Neural cell (in vitro differentiated cells): ENCODE measurements around the gene GNLY. TPM values are rescaled to one million over a fixed set of nuclear protein-coding genes. Genes with fewer than 3 reads are reported as not detected.
"Not testable (repeated sequence)": the region's sequence is repeated elsewhere in the genome, so short reads cannot be mapped to it uniquely, and the experiment has no call there.

Source experiments
- H2AFZ ChIP-seq: fragments of 200-600, 300-800 bp; sonication (generic), shearing (Covaris generic); 2 replicates; pipeline ENCODE4 v1.6.0; 2014; ENCODE audit warnings: low read depth, mild to moderate bottlenecking, antibody characterized with exemption, low read length, moderate library complexity
- H3F3A ChIP-seq: fragments of 200-600 bp; shearing (Covaris generic); 2 replicates; pipeline ENCODE4 v1.6.1; 2016; ENCODE audit warnings: mild to moderate bottlenecking, moderate library complexity, mixed read lengths, antibody characterized with exemption, low read length; ENCODE audit not compliant: insufficient read depth, poor library complexity, severe bottlenecking
- H3K27ac ChIP-seq: fragments of 200-600, 300-800 bp; sonication (generic), shearing (Covaris generic); 2 replicates; pipeline ENCODE4 v1.5.1; 2014; ENCODE audit warnings: mild to moderate bottlenecking, low read length, moderate library complexity
- H3K27me3 ChIP-seq: fragments of 300-800, 200-600 bp; sonication (generic), shearing (Covaris generic); 2 replicates; pipeline ENCODE4 v1.6.0; 2014; ENCODE audit warnings: mild to moderate bottlenecking, low read depth, low read length, moderate library complexity; ENCODE audit not compliant: insufficient read depth
- H3K36me3 ChIP-seq: fragments of 300-800, 200-600 bp; sonication (generic), shearing (Covaris generic); 2 replicates; pipeline ENCODE4 v1.5.1; 2014; ENCODE audit warnings: mild to moderate bottlenecking, antibody characterized with exemption, low read length, moderate library complexity; ENCODE audit not compliant: insufficient read depth
- H3K4me2 ChIP-seq: fragments of 300-800, 200-600 bp; sonication (generic), shearing (Covaris generic); 2 replicates; pipeline ENCODE4 v1.6.0; 2014; ENCODE audit warnings: mild to moderate bottlenecking, low read length
- H3K4me3 ChIP-seq: fragments of 300-800, 200-600 bp; sonication (generic), shearing (Covaris generic); 2 replicates; pipeline ENCODE4 v1.5.1; 2014; ENCODE audit warnings: mild to moderate bottlenecking, low read length, moderate library complexity
- H3K79me2 ChIP-seq: fragments of 200-600 bp; shearing (Covaris generic); replicated peaks from 2 replicates; pipeline ENCODE4 v1.6.0; 2014; ENCODE audit warnings: mild to moderate bottlenecking, low read length, moderate library complexity; ENCODE audit not compliant: insufficient read depth
- H3K9ac ChIP-seq: fragments of 300-800, 200-600 bp; sonication (generic), shearing (Covaris generic); 2 replicates; pipeline ENCODE4 v1.6.1; 2016; ENCODE audit warnings: mild to moderate bottlenecking, low read length, mixed read lengths
- H3K9me2 ChIP-seq: fragments of 200-600 bp; shearing (Covaris generic); 2 replicates; pipeline ENCODE4 v1.6.1; 2016; ENCODE audit warnings: mild to moderate bottlenecking, low read length, mixed read lengths; ENCODE audit not compliant: insufficient read depth
- H3K9me3 ChIP-seq: fragments of 200-600, 300-800 bp; sonication (generic), shearing (Covaris generic); 2 replicates; pipeline ENCODE4 v1.6.1; 2016; ENCODE audit warnings: mild to moderate bottlenecking, mixed run types, low read length, moderate library complexity, mixed read lengths
- H4K20me1 ChIP-seq: fragments of 200-600 bp; shearing (Covaris generic); 2 replicates; pipeline ENCODE4 v1.6.1; 2016; ENCODE audit warnings: mild to moderate bottlenecking, mixed run types; ENCODE audit not compliant: insufficient read depth
- EP300 ChIP-seq: fragments of 450-650 bp; conservative IDR thresholded peaks from 2 replicates; pipeline ENCODE4 v1.6.1; 2014; ENCODE audit warnings: antibody characterized with exemption, mild to moderate bottlenecking, moderate library complexity; ENCODE audit not compliant: poor library complexity, severe bottlenecking
- EZH2 ChIP-seq: fragments of 200-600, 300-800 bp; shearing (Covaris generic), sonication (generic); IDR thresholded peaks from 2 replicates; pipeline ENCODE4 v1.6.1; 2014; ENCODE audit warnings: antibody characterized with exemption, low read length, borderline replicate concordance, mild to moderate bottlenecking; ENCODE audit not compliant: insufficient read depth, poor library complexity, severe bottlenecking
- MXI1 ChIP-seq: fragments of 450-650 bp; conservative IDR thresholded peaks from 2 replicates; pipeline ENCODE4 v1.6.1; 2014; ENCODE audit warnings: antibody characterized with exemption, mild to moderate bottlenecking; ENCODE audit not compliant: poor library complexity, severe bottlenecking
- POLR2AphosphoS5 ChIP-seq: IDR thresholded peaks from 2 replicates; pipeline ENCODE4 v1.6.1; 2012
- RAD21 ChIP-seq: fragments of 450-650 bp; conservative IDR thresholded peaks from 2 replicates; pipeline ENCODE4 v1.6.1; 2014; ENCODE audit warnings: antibody characterized with exemption, mild to moderate bottlenecking, moderate library complexity
- REST ChIP-seq: IDR thresholded peaks from 2 replicates; pipeline ENCODE4 v1.6.1; 2012; ENCODE audit warnings: borderline replicate concordance
- SMC3 ChIP-seq: fragments of 450-650 bp; conservative IDR thresholded peaks from 2 replicates; pipeline ENCODE4 v1.6.1; 2014; ENCODE audit warnings: antibody characterized with exemption, mild to moderate bottlenecking, moderate library complexity; ENCODE audit not compliant: poor library complexity
- TAF1 ChIP-seq: IDR thresholded peaks from 2 replicates; pipeline ENCODE4 v1.6.1; 2012; ENCODE audit warnings: low read depth
- polyA plus RNA-seq: library from polyadenylated mRNA; depleted of rRNA; stranded (reverse); fragments of >200 nt; gene quantifications from 2 replicates; pipeline ENCODE4 v1.2.3, GENCODE V29; 2014
- TF ChIP-seq, protein P1 (sequence below): fragments of 450-650 bp; IDR thresholded peaks from 2 replicates; pipeline ENCODE4 v1.5.1; 2014; ENCODE audit warnings: antibody characterized with exemption, mild to moderate bottlenecking, moderate library complexity; ENCODE audit not compliant: poor library complexity, severe bottlenecking

The GNLY gene
- polyA plus RNA-seq, 1 donor from 2014 or later, result not detected

DNA sequence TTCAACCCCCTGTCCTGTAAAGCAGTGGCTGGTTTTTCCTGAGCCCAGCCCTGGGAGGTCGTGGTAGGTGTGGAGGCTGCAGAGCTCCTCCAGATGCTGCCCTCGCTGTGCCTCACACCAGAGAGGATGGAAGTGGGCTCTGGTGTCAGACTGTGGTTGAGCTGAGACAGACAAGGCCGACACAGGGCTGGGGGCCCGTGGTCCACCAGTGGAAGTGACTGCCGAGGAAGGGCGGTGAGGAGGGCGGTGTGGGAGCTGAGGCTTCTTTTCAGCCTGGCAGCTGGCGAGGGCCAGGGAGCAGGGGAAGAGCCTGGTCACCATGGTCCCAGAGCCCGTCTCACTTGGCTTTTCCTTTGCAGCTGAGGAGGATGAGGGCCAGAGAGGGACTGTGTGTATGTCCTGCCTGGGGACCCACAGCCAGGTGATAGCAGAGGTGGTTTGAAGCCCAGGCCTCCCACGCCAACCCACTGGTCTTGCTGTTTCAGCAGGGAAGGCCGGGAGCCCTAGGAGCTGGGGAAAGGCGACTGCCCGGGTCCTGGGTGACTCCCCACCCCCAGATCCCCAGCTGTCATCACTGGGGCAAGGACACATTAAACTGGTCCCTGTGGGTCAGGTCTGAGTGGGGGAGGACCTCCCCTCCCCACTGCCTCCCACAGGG lies 34.7 kb upstream of the GNLY start:
- no peak overlapping the region for H2AFZ ChIP-seq

DNA sequence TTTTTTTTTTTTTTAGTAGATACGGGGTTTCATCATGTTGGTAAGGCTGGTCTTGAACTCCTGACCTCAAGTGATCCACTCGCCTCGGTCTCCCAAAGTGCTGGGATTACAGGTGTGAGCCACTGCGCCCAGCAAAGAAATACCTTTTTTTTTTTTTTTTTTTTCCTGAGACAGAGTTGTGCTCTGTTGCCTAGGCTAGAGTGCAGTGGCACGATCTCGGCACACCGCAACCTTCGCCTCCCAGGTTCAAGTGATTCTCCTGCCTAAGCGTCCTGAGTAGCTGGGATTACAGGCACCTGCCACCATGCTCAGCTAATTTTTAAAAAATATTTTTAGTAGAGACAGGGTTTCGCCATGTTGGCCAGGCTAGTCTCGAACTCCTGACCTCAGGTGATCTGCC lies 33.9 kb upstream of the GNLY start:
- H3K27ac ChIP-seq, H3K79me2 ChIP-seq, H3F3A ChIP-seq, H3K27me3 ChIP-seq, H2AFZ ChIP-seq, H3K9me2 ChIP-seq, H3K4me3 ChIP-seq, H3K9ac ChIP-seq, H3K9me3 ChIP-seq, H3K4me2 ChIP-seq, H3K36me3 ChIP-seq, H4K20me1 ChIP-seq: not testable (repeated sequence)

More for the DNA sequence above, 34.7 kb upstream of the GNLY start:
- Histone ChIP-seq H3K79me2 (no peaks in the 10 kb centered on the region), H3K9me2 (no peaks in the 10 kb centered on the region), H3K4me2 (no peak overlapping the region), H3K27me3 (no peaks in the 10 kb centered on the region), H3K4me3 (no peak overlapping the region), H4K20me1 (no peaks in the 10 kb centered on the region), H3K9ac (no peak overlapping the region), H3F3A (no peaks in the 10 kb centered on the region), H3K27ac (no peak overlapping the region), H3K9me3 (no peaks in the 10 kb centered on the region), H3K36me3 (no peaks in the 10 kb centered on the region)
- TF ChIP-seq RAD21 (no peak), EP300 (no peak), EZH2 (no peak), REST (no peak), MXI1 (no peak), TAF1 (no peak), SMC3 (no peak), POLR2AphosphoS5 (no peak)
- TF ChIP-seq, protein P1, sequence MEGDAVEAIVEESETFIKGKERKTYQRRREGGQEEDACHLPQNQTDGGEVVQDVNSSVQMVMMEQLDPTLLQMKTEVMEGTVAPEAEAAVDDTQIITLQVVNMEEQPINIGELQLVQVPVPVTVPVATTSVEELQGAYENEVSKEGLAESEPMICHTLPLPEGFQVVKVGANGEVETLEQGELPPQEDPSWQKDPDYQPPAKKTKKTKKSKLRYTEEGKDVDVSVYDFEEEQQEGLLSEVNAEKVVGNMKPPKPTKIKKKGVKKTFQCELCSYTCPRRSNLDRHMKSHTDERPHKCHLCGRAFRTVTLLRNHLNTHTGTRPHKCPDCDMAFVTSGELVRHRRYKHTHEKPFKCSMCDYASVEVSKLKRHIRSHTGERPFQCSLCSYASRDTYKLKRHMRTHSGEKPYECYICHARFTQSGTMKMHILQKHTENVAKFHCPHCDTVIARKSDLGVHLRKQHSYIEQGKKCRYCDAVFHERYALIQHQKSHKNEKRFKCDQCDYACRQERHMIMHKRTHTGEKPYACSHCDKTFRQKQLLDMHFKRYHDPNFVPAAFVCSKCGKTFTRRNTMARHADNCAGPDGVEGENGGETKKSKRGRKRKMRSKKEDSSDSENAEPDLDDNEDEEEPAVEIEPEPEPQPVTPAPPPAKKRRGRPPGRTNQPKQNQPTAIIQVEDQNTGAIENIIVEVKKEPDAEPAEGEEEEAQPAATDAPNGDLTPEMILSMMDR, result no peak

DNA sequence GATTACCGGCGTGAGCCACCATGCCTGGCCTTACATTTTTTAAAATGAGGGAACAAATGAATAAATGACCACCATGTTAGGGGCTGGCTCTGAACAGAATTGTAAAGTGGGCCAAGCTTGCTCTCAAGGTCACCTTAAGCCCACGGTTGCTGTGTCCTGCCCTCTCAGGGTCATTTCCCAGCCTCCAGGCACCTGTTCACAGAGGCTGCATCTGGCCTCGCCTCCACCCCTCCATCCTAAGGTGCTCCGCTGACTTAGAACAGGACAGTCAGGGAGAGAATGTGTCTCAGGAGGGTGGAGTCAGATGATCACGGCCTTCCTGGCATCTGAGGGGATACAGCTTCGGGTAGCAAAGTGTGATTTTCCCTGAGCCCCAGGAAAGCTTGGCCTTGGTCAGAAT lies 33.4 kb upstream of the GNLY start:
- TF ChIP-seq, protein P1, result no peak
- TF ChIP-seq POLR2AphosphoS5 (no peak), MXI1 (no peak), SMC3 (no peak), EP300 (no peak), RAD21 (no peak), REST (no peak), EZH2 (no peak), TAF1 (no peak)
- Histone ChIP-seq H3K27ac (no peak overlapping the region), H3K4me3 (no peak overlapping the region), H3K4me2 (no peak overlapping the region), H3K9me3 (no peaks in the 10 kb centered on the region), H3F3A (no peaks in the 10 kb centered on the region), H3K36me3 (no peaks in the 10 kb centered on the region), H2AFZ (no peak overlapping the region), H4K20me1 (no peaks in the 10 kb centered on the region), H3K27me3 (no peaks in the 10 kb centered on the region), H3K9ac (no peak overlapping the region), H3K79me2 (no peaks in the 10 kb centered on the region), H3K9me2 (no peaks in the 10 kb centered on the region)
